Measurements from ENCODE around the gene TLR9. TPM values are rescaled to one million over a fixed set of nuclear protein-coding genes. Genes with fewer than 3 reads are reported as not detected.

TLR9 gene
- total and polyA plus RNA-seq, 2 donors (not counting 1 experiment from before 2014, with no cell fraction given): under 0.01 TPM; not detected in 1

DNA sequence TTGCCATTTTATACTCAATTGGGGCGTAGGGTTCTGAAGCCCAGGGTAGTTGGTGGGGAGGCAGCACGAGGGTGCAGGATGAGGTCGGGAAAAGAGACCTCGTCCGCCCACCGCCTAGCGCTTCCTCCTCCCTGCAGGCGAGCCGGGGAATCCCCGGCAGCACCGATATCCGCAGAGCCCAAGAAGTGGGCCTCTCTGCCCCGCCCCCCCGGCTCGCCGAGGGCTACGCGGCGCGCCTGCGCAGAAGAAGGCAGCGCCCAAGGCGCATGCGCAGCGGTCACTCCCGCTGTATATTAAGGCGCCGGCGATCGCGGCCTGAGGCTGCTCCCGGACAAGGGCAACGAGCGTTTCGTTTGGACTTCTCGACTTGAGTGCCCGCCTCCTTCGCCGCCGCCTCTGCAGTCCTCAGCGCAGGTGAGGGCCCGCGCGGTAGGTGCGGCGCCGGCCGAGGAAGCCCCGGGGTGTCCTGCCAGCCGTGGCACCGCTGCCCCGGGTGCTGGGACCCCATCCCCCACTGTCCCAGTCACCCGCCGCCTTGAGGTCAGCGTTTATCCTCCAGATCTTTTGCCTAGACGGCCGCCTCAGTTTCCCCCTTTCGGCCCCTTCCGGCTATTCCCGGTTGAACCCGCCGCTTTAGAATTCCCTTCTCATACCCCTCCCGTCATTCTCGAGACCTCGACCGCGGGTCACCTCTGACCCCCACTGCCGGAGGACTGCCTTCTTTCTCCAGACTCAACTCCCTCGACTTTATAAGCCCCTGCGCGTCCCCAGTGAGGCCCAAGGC is 27.4 kb downstream of the TLR9 start, which contains the start of gene ALAS1:
TSS of gene ALAS1 (plus strand) at position 319 of the 784 bp plus-strand sequence. CDS start 1,082 bp downstream, outside the sequence.
- DNase-seq (ENCODE audit: low read depth in 2 of 2): peak; percentile 72 to 85
- Histone ChIP-seq H4K20me1 (ENCODE audit: control insufficient read depth, extremely low read depth, insufficient read depth, low read length) (no peaks in the 10 kb centered on the region), H3K79me2 (ENCODE audit: control insufficient read depth, insufficient read depth, low read length) (peaks cover 15% of the 10 kb centered on the region), H3K4me3 (replicated peaks in 1 of 4; ENCODE audit: control extremely low read depth in 1 of 4, insufficient read depth in 1 of 4, low read depth in 3 of 4, low read length in 4 of 4) (peak within 1 kb of the TSS; percentile 73 to 94 (median 86)), H2AFZ (ENCODE audit: low read length) (peak within 1 kb of the TSS; percentile 84), H3K4me2 (ENCODE audit: extremely low read depth, insufficient read depth, low read length) (peak within 1 kb of the TSS; percentile 99), H3K27me3 (ENCODE audit: control insufficient read depth, insufficient read depth, low read length) (no peaks in the 10 kb centered on the region), H3K9me3 (ENCODE audit: control insufficient read depth, insufficient read depth, low read depth, low read length) (no peaks in the 10 kb centered on the region), H3K36me3 (ENCODE audit: control insufficient read depth, insufficient read depth, low read length) (peaks cover 10% of the 10 kb centered on the region), H3K27ac (ENCODE audit: insufficient read depth, low read length) (peak within 1 kb of the TSS; percentile 65), H3K4me1 (ENCODE audit: control insufficient read depth, extremely low read depth, insufficient read depth, low read length) (peaks cover 32% of the 10 kb centered on the region), H3K9ac (ENCODE audit: insufficient read depth, low read length) (peak within 1 kb of the TSS; percentile 79)
- TF ChIP-seq, protein P1, sequence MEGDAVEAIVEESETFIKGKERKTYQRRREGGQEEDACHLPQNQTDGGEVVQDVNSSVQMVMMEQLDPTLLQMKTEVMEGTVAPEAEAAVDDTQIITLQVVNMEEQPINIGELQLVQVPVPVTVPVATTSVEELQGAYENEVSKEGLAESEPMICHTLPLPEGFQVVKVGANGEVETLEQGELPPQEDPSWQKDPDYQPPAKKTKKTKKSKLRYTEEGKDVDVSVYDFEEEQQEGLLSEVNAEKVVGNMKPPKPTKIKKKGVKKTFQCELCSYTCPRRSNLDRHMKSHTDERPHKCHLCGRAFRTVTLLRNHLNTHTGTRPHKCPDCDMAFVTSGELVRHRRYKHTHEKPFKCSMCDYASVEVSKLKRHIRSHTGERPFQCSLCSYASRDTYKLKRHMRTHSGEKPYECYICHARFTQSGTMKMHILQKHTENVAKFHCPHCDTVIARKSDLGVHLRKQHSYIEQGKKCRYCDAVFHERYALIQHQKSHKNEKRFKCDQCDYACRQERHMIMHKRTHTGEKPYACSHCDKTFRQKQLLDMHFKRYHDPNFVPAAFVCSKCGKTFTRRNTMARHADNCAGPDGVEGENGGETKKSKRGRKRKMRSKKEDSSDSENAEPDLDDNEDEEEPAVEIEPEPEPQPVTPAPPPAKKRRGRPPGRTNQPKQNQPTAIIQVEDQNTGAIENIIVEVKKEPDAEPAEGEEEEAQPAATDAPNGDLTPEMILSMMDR (conservative IDR thresholded peaks at IDR 0.05 in 1 of 2, IDR thresholded peaks at IDR 0.05 in 1 of 2; ENCODE audit: low read depth in 1 of 2, low read length in 2 of 2): no peak
- no peak for TF ChIP-seq EZH2 (IDR thresholded peaks at IDR 0.05; ENCODE audit: low read length, missing control alignments)

DNA sequence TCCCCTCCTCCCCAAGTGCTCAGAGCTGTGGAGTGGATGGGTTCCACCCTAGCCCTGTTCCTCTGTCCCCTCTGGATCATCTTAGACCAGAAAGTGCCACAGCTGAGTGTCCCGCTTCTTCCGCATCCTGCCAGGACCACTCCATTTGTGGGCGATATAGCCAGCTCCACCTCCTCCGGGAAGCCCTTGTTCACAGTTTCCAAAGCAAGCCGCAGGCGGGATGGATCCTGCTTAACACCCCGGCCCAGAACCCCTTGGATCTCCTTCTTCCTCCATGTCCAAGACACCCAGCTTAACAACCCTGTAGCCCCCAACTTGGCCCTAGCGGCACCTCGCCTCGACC is 28.0 kb downstream of the TLR9 start:
- H3K9me3 ChIP-seq (ENCODE audit: control insufficient read depth, insufficient read depth, low read depth, low read length): no peaks in the 10 kb centered on the region
- peak overlapping the region; percentile 23 for H3K27ac ChIP-seq (ENCODE audit: insufficient read depth, low read length)
- H4K20me1 ChIP-seq (ENCODE audit: control insufficient read depth, extremely low read depth, insufficient read depth, low read length): no peaks in the 10 kb centered on the region
- peak overlapping the region; percentile 89 for H3K4me2 ChIP-seq (ENCODE audit: extremely low read depth, insufficient read depth, low read length)
- H3K9ac ChIP-seq (ENCODE audit: insufficient read depth, low read length): no peak overlapping the region
- no peak for TF ChIP-seq EZH2 (IDR thresholded peaks at IDR 0.05; ENCODE audit: low read length, missing control alignments)
- TF ChIP-seq, protein P1 (conservative IDR thresholded peaks at IDR 0.05 in 1 of 2, IDR thresholded peaks at IDR 0.05 in 1 of 2; ENCODE audit: low read depth in 1 of 2, low read length in 2 of 2): no peak
- DNase-seq (ENCODE audit: low read depth in 2 of 2): no peak
- no peaks in the 10 kb centered on the region for H3K27me3 ChIP-seq (ENCODE audit: control insufficient read depth, insufficient read depth, low read length)
- peaks cover 6% of the 10 kb centered on the region for H3K36me3 ChIP-seq (ENCODE audit: control insufficient read depth, insufficient read depth, low read length)
- peak overlapping the region; percentile 84 for H2AFZ ChIP-seq (ENCODE audit: low read length)
- H3K79me2 ChIP-seq (ENCODE audit: control insufficient read depth, insufficient read depth, low read length): peaks cover 15% of the 10 kb centered on the region
- H3K4me3 ChIP-seq (replicated peaks in 1 of 4; ENCODE audit: control extremely low read depth in 1 of 4, insufficient read depth in 1 of 4, low read depth in 3 of 4, low read length in 4 of 4): peak overlapping the region; percentile 24 to 94 (median 56)
- peaks cover 35% of the 10 kb centered on the region for H3K4me1 ChIP-seq (ENCODE audit: control insufficient read depth, extremely low read depth, insufficient read depth, low read length)

DNA sequence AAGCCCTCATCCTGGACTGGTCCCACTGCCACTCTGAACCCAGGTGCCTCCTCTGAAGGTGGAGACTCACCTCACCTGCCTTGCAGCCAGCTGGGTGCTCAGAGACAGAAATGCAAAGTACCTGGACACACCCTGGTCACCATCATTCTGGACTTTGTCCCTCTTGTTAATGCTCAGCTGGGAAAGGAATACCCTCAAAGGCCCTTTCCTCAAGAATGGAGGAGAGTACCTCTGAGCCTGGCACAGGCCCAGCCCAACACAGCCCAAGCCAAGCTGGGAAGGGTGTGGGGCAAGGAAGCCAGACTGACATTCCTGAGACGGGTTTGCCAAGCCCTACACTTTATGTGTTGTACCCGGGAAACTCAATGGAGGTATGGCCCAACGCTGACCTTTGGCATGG is 28.5 kb downstream of the TLR9 start:
- Histone ChIP-seq H3K9me3 (ENCODE audit: control insufficient read depth, insufficient read depth, low read depth, low read length) (no peaks in the 10 kb centered on the region), H3K79me2 (ENCODE audit: control insufficient read depth, insufficient read depth, low read length) (peaks cover 15% of the 10 kb centered on the region), H3K27ac (ENCODE audit: insufficient read depth, low read length) (no peak overlapping the region), H4K20me1 (ENCODE audit: control insufficient read depth, extremely low read depth, insufficient read depth, low read length) (no peaks in the 10 kb centered on the region), H2AFZ (ENCODE audit: low read length) (no peak overlapping the region), H3K4me1 (ENCODE audit: control insufficient read depth, extremely low read depth, insufficient read depth, low read length) (peaks cover 35% of the 10 kb centered on the region), H3K4me3 (replicated peaks in 1 of 4; ENCODE audit: control extremely low read depth in 1 of 4, insufficient read depth in 1 of 4, low read depth in 3 of 4, low read length in 4 of 4) (no peak overlapping the region), H3K4me2 (ENCODE audit: extremely low read depth, insufficient read depth, low read length) (no peak overlapping the region), H3K36me3 (ENCODE audit: control insufficient read depth, insufficient read depth, low read length) (peaks cover 4% of the 10 kb centered on the region), H3K27me3 (ENCODE audit: control insufficient read depth, insufficient read depth, low read length) (no peaks in the 10 kb centered on the region), H3K9ac (ENCODE audit: insufficient read depth, low read length) (no peak overlapping the region)
- TF ChIP-seq, protein P1 (conservative IDR thresholded peaks at IDR 0.05 in 1 of 2, IDR thresholded peaks at IDR 0.05 in 1 of 2; ENCODE audit: low read depth in 1 of 2, low read length in 2 of 2): no peak
- TF ChIP-seq EZH2 (IDR thresholded peaks at IDR 0.05; ENCODE audit: low read length, missing control alignments): no peak
- no peak for DNase-seq (ENCODE audit: low read depth in 2 of 2)

Data from fibroblast of lung (primary cell).